ENCODE results near the gene CCNJL.

CCNJL gene

GRCh38 chr5:160211352-160211751, 101.0 kb downstream of the CCNJL start:
- FAIRE-seq, result no peak

- no peak for FAIRE-seq
Observed at GRCh38 chr5:160210606-160211005, 101.8 kb downstream of the CCNJL start.

GRCh38 chr5:160209917-160210316, 102.4 kb downstream of the CCNJL start:
- FAIRE-seq, result no peak

GRCh38 chr5:160207061-160207460, 105.3 kb downstream of the CCNJL start:
- no peak for FAIRE-seq
